Psoas muscle (tissue), 8 donors: ENCODE results near the gene NEXMIF. TPM values are rescaled to one million over a fixed set of nuclear protein-coding genes. Genes with fewer than 3 reads are reported as not detected.
"Not testable (repeated sequence)": the region's sequence is repeated elsewhere in the genome, so short reads cannot be mapped to it uniquely, and the experiment has no call there.

Experiments used
- ATAC-seq, 4 donors: fragments of 200-7000 bp; cut with Tn5 transposase; one replicate each; pipeline ENCODE4 v1.9.1; 2020; ENCODE audit warnings: moderate library complexity in 3 of 4, mild to moderate bottlenecking in 2 of 4
- DNase-seq, 2 donors: peaks; one replicate each; pipeline ENCODE4 v3.0.0-alpha.2; 2020
- H3K27ac ChIP-seq: fragments of 200-600 bp; one replicate; pipeline ENCODE4 v1.8.0; 2022
- H3K27me3 ChIP-seq, 3 donors: fragments of 200-600 bp in 1 of 3; one replicate each; pipeline versions ENCODE4 v1.6.1 to v1.8.0; 2013 to 2022; ENCODE audit warnings: low read length in 2 of 3, mild to moderate bottlenecking in 2 of 3, moderate library complexity in 1 of 3; ENCODE audit not compliant: insufficient read depth in 3 of 3
- H3K36me3 ChIP-seq, 2 donors: fragments of 200-600 bp in 1 of 2; one replicate each; pipeline versions ENCODE4 v1.6.1 to v1.8.0; 2013 to 2022; ENCODE audit warnings: low read depth in 1 of 2, mild to moderate bottlenecking in 1 of 2, moderate library complexity in 1 of 2; ENCODE audit not compliant: insufficient read depth in 1 of 2
- H3K4me1 ChIP-seq: fragments of 200-600 bp; one replicate; pipeline ENCODE4 v1.8.0; 2022
- H3K4me3 ChIP-seq: fragments of 200-600 bp; one replicate; pipeline ENCODE4 v1.8.0; 2022; ENCODE audit warnings: mild to moderate bottlenecking
- H3K9me3 ChIP-seq: fragments of 200-600 bp; one replicate; pipeline ENCODE4 v1.8.0; 2022
- WGBS, 3 donors: extraction: QIAGEN DNeasy Blood & Tissue Kit; methylation state at CpG; one replicate each; pipeline versions ENCODE4 v1.1.6 to v1.1.7; 2013; 5-methylcytosine and 5-hydroxymethylcytosine counted together
- intact Hi-C, 2 donors: fragments of 100-400 bp; cut with DNase I; formaldehyde crosslinking; loops; one replicate each; pipeline versions ENCODE4 v1.11.0 to v1.14.2; 2022
- long read RNA-seq, 2 donors: library from polyadenylated mRNA; unstranded; transcript quantifications; one replicate each; pipeline ENCODE4 v2.0.0, GENCODE V29; 2021
- polyA plus RNA-seq, 3 donors: library from polyadenylated mRNA; stranded (reverse); fragments of 200-250 nt; gene quantifications; one replicate each; pipeline ENCODE4 v1.2.3, GENCODE V29; 2013
- total RNA-seq, 4 donors: library from RNA; stranded (reverse); fragmentation: NEBNext Ultra II Directional in 2 of 4; extraction: Animal tissue kit (Norgen Biotek cat#: 25700) in 2 of 4; gene quantifications; one replicate each; pipeline versions ENCODE4 v1.2.1 to v1.2.4, GENCODE V29; 2021 to 2023
- TF ChIP-seq, protein P1 (sequence below): fragments of 200-600 bp; IDR thresholded peaks from one replicate; pipeline ENCODE4 v1.8.0; 2022; ENCODE audit warnings: antibody characterized with exemption
- donor health status: healthy with polysubstance abuse.
- donor health status: DM: no; HTN: no; CAD: no; lungs with moderate emphysema.
- donor health status: Bipolar disorder and iron deficiency.
- donor health status: healthy.
- donor health status: DM: yes; HTN: yes; CAD: no.
- donor health status: DM: no; HTN: no; CAD: no.
- donor health status: DM: no; HTN: no; CAD: no.
- donor health status: DM: yes; HTN: yes; CAD: no.

Gene NEXMIF
- under 1 TPM in 3 of 4 donors, not detected in 1; 0.08 to 0.13 (median 0.08) TPM for total RNA-seq
- under 1 TPM; 0.01 TPM for polyA plus RNA-seq
- long read RNA-seq, donor 1 = 0 reads
- long read RNA-seq, donor 2 = 0 reads

DNA sequence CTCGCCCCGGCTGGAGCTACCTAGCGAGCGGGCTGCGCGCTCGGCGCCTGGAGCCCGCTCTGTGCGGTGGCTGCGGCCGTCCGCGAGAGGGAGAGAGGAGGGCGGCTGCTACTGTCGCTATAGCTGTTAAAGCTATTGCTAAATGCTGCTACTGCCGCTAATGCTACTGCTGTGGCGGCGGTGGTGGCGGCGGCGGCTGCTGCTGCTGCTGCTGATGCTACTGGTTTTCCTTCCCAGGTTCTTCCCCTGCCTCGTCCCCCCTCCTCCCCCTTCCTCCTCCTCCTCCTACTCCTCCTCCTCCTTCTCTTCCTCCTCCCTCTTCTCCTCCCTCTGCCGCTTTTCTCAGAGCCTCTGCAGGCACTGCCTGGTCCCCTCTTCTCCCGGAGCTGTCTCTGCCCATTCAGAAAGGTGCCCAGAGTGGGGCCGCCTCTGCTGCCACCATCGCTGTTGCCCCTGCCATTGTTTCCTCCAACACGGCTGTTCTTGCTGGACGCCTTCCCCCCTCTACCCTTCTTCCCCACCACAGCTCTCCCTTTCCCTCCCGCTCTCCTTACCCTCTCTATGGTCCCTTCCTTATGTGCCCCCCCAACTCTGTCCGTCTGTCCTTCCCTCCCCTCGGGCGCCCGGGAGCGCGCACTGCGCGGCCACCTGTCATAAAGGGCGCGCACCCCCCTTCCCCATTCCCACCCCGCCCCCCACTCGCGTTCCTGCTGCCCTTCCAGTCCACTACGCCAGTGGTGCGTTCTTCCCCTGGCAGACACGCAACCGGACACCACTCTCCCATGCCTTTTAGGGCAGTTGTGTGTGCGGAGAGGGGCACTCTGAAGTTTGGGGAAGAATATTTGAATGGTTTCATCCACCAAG is at the start of gene NEXMIF:
NEXMIF (minus strand) TSS at position 228 of the 864 bp plus-strand sequence.
- intact Hi-C loops = no loop called here
- H3K27me3 ChIP-seq = peaks cover 0 to 49% (median 0%) of the 10 kb centered on the region in 3 donors
- DNase-seq (no peak), ATAC-seq (peak; percentile 17 to 75 (median 64))
- no peaks in the 10 kb centered on the region for H3K9me3 ChIP-seq
- 4 to 36% (median 5%) methylated on average over 22 to 42 of the region's 48 CpGs for WGBS, 3 donors
- H3K4me3 ChIP-seq = peak within 1 kb of the TSS; percentile 63
- no peak within 1 kb of the TSS for H3K27ac ChIP-seq
- no peaks in the 10 kb centered on the region for H3K36me3 ChIP-seq
- H3K4me1 ChIP-seq = no peaks in the 10 kb centered on the region
- TF ChIP-seq, protein P1, sequence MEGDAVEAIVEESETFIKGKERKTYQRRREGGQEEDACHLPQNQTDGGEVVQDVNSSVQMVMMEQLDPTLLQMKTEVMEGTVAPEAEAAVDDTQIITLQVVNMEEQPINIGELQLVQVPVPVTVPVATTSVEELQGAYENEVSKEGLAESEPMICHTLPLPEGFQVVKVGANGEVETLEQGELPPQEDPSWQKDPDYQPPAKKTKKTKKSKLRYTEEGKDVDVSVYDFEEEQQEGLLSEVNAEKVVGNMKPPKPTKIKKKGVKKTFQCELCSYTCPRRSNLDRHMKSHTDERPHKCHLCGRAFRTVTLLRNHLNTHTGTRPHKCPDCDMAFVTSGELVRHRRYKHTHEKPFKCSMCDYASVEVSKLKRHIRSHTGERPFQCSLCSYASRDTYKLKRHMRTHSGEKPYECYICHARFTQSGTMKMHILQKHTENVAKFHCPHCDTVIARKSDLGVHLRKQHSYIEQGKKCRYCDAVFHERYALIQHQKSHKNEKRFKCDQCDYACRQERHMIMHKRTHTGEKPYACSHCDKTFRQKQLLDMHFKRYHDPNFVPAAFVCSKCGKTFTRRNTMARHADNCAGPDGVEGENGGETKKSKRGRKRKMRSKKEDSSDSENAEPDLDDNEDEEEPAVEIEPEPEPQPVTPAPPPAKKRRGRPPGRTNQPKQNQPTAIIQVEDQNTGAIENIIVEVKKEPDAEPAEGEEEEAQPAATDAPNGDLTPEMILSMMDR = no peak

- H3K27me3 ChIP-seq, ATAC-seq, DNase-seq, H3K27ac ChIP-seq, H3K4me3 ChIP-seq, H3K9me3 ChIP-seq, intact Hi-C loops, H3K4me1 ChIP-seq, H3K36me3 ChIP-seq: not testable (repeated sequence)
- WGBS, 3 donors = 68 to 73% (median 73%) methylated on average over 3 of the region's 3 CpGs
Observed at GRCh38 chrX:74961962-74962361, 36.7 kb upstream of the NEXMIF start.

DNA sequence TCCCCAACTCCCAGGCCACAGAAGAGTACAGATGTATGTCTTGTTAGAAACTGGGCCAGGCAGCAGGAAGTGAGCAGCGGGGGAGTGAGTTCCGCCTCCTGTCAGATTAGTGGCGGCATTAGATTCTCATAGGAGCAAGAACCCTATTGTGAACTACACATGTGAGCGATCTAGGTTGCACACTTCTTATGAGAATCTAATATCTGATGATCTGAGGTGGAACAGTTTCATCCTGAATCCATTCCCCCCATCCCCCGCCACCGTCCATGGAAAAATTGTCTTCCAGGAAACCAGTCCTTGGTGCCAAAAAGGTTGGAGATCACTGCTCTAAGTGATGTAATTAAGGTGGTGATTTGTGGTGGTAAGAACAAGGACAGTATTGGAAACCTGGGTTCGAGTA is 24.5 kb upstream of the NEXMIF start:
- peaks cover 8% of the 10 kb centered on the region for H3K9me3 ChIP-seq

GRCh38 chrX:74940414-74940813 is 15.2 kb upstream of the NEXMIF start:
- intact Hi-C loops = no loop called here
- WGBS, 3 donors = 59 to 86% (median 70%) methylated on average over 1 of the region's 1 CpG
- H3K27me3 ChIP-seq = no peaks in the 10 kb centered on the region
- ATAC-seq (no peak), DNase-seq (no peak)
- H3K4me3 ChIP-seq = no peak overlapping the region
- TF ChIP-seq, protein P1 = no peak
- no peaks in the 10 kb centered on the region for H3K4me1 ChIP-seq
- peaks cover 3% of the 10 kb centered on the region for H3K9me3 ChIP-seq
- H3K36me3 ChIP-seq = no peaks in the 10 kb centered on the region
- no peak overlapping the region for H3K27ac ChIP-seq

More for the DNA sequence above, 24.5 kb upstream of the NEXMIF start:
- no peaks in the 10 kb centered on the region for H3K27me3 ChIP-seq
- ATAC-seq (no peak), DNase-seq (no peak)
- WGBS, 3 donors = 75 to 84% (median 83%) methylated on average over 5 to 7 of the region's 7 CpGs
- H3K36me3 ChIP-seq = no peaks in the 10 kb centered on the region
- H3K4me1 ChIP-seq = no peaks in the 10 kb centered on the region
- intact Hi-C loops = no loop called here
- no peak overlapping the region for H3K4me3 ChIP-seq
- TF ChIP-seq, protein P1 = no peak
- H3K27ac ChIP-seq = no peak overlapping the region

GRCh38 chrX:74931214-74931613 is 6.0 kb upstream of the NEXMIF start:
- DNase-seq (no peak), ATAC-seq (no peak)
- intact Hi-C loops = no loop called here
- H3K27ac ChIP-seq = no peak overlapping the region
- H3K27me3 ChIP-seq = peaks cover 0 to 34% (median 0%) of the 10 kb centered on the region in 3 donors
- H3K9me3 ChIP-seq = no peaks in the 10 kb centered on the region
- no peak overlapping the region for H3K4me3 ChIP-seq
- TF ChIP-seq, protein P1 = no peak
- H3K4me1 ChIP-seq = no peaks in the 10 kb centered on the region
- no peaks in the 10 kb centered on the region for H3K36me3 ChIP-seq
- WGBS, 3 donors = 5 to 18% (median 11%) methylated on average over 2 of the region's 2 CpGs
